CD4-positive, alpha-beta T cell treated with Interleukin-2 at 100 ng/mL for 4 hours (primary cell): ENCODE results near the gene CASKIN1.

Source experiments
- DNase-seq: peaks from one replicate; pipeline ENCODE4 v3.0.0-alpha.2; 2020; ENCODE audit warnings: low spot score

CASKIN1 gene

GRCh38 chr16:2176047-2176446, 20.4 kb downstream of the CASKIN1 start:
- DNase-seq, result no peak

- no peak for DNase-seq
Observed at GRCh38 chr16:2175454-2175853, 21.0 kb downstream of the CASKIN1 start.

- DNase-seq, result no peak
Observed at GRCh38 chr16:2174396-2175131, 21.8 kb downstream of the CASKIN1 start.

- no peak for DNase-seq
Observed at GRCh38 chr16:2173916-2174315, 22.5 kb downstream of the CASKIN1 start.

- no peak for DNase-seq
Observed at GRCh38 chr16:2173366-2173765, 23.0 kb downstream of the CASKIN1 start.

GRCh38 chr16:2172688-2173335, 23.6 kb downstream of the CASKIN1 start:
- no peak for DNase-seq

- DNase-seq, result no peak
Observed at GRCh38 chr16:2171601-2172178, 24.7 kb downstream of the CASKIN1 start.

- no peak for DNase-seq
Observed at GRCh38 chr16:2170587-2171435, 25.6 kb downstream of the CASKIN1 start.

GRCh38 chr16:2170080-2170479, 26.3 kb downstream of the CASKIN1 start:
- DNase-seq, result no peak

- DNase-seq, result no peak
Observed at GRCh38 chr16:2167068-2167638, 29.3 kb downstream of the CASKIN1 start.

GRCh38 chr16:2166263-2167067, 29.9 kb downstream of the CASKIN1 start:
- no peak for DNase-seq

GRCh38 chr16:2165861-2166260, 30.5 kb downstream of the CASKIN1 start:
- DNase-seq, result no peak

GRCh38 chr16:2163211-2163881, 33.1 kb downstream of the CASKIN1 start:
- peak; percentile 32 for DNase-seq

- no peak for DNase-seq
Observed at GRCh38 chr16:2162676-2163118, 33.7 kb downstream of the CASKIN1 start.

- no peak for DNase-seq
Observed at GRCh38 chr16:2161911-2162310, 34.5 kb downstream of the CASKIN1 start.

GRCh38 chr16:2160915-2161551, 35.4 kb downstream of the CASKIN1 start:
- no peak for DNase-seq

- no peak for DNase-seq
Observed at GRCh38 chr16:2159175-2159838, 37.1 kb downstream of the CASKIN1 start.

- DNase-seq, result no peak
Observed at GRCh38 chr16:2158262-2158638, 38.2 kb downstream of the CASKIN1 start.

- DNase-seq, result no peak
Observed at GRCh38 chr16:2157480-2158261, 38.7 kb downstream of the CASKIN1 start.
